ENCODE results near the gene METTL21A. TPM values are rescaled to one million over a fixed set of nuclear protein-coding genes. Genes with fewer than 3 reads are reported as not detected.

METTL21A gene
- total and polyA plus RNA-seq, 9 of the 15 experiments (the other 6 are each of a cell fraction or from before 2014, with no cell fraction given): 9.1 to 46.5 (median 37.4) TPM

- TF ChIP-seq, protein P1, sequence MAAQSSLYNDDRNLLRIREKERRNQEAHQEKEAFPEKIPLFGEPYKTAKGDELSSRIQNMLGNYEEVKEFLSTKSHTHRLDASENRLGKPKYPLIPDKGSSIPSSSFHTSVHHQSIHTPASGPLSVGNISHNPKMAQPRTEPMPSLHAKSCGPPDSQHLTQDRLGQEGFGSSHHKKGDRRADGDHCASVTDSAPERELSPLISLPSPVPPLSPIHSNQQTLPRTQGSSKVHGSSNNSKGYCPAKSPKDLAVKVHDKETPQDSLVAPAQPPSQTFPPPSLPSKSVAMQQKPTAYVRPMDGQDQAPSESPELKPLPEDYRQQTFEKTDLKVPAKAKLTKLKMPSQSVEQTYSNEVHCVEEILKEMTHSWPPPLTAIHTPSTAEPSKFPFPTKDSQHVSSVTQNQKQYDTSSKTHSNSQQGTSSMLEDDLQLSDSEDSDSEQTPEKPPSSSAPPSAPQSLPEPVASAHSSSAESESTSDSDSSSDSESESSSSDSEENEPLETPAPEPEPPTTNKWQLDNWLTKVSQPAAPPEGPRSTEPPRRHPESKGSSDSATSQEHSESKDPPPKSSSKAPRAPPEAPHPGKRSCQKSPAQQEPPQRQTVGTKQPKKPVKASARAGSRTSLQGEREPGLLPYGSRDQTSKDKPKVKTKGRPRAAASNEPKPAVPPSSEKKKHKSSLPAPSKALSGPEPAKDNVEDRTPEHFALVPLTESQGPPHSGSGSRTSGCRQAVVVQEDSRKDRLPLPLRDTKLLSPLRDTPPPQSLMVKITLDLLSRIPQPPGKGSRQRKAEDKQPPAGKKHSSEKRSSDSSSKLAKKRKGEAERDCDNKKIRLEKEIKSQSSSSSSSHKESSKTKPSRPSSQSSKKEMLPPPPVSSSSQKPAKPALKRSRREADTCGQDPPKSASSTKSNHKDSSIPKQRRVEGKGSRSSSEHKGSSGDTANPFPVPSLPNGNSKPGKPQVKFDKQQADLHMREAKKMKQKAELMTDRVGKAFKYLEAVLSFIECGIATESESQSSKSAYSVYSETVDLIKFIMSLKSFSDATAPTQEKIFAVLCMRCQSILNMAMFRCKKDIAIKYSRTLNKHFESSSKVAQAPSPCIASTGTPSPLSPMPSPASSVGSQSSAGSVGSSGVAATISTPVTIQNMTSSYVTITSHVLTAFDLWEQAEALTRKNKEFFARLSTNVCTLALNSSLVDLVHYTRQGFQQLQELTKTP (IDR thresholded peaks at IDR 0.05; ENCODE audit: low read depth in 1 of 2, partially characterized antibody in 2 of 2): peak in 1 of 2 experiments; percentile 29
- no peak for TF ChIP-seq CREB3 (tag; conservative IDR thresholded peaks at IDR 0.05; ENCODE audit: low read depth)
- TF ChIP-seq ZNF384 (IDR thresholded peaks at IDR 0.05; ENCODE audit: low read depth, low read length): no peak
- TF ChIP-seq ZNF134 (CRISPR knock-in tag; conservative IDR thresholded peaks at IDR 0.05): no peak
- TF ChIP-seq, protein P2, sequence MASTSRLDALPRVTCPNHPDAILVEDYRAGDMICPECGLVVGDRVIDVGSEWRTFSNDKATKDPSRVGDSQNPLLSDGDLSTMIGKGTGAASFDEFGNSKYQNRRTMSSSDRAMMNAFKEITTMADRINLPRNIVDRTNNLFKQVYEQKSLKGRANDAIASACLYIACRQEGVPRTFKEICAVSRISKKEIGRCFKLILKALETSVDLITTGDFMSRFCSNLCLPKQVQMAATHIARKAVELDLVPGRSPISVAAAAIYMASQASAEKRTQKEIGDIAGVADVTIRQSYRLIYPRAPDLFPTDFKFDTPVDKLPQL (IDR thresholded peaks at IDR 0.05; ENCODE audit: extremely low read depth, insufficient read length): no peak
- TF ChIP-seq NFE2 (IDR thresholded peaks at IDR 0.05; ENCODE audit: low read depth): peak; percentile 95
- TF ChIP-seq LEF1 (IDR thresholded peaks at IDR 0.05): 0 out of 2 replicates have a peak, but pooled peaks have one; percentile 43
- TF ChIP-seq RBM25 (IDR thresholded peaks at IDR 0.05; ENCODE audit: low read depth, low read length, severe bottlenecking): peak; percentile 50
- TF ChIP-seq ZBTB9 (CRISPR knock-in tag; IDR thresholded peaks at IDR 0.05): no peak
- peak; percentile 44; the same call in 1 of the 2 replicates for TF ChIP-seq MAFK (IDR thresholded peaks at IDR 0.05; ENCODE audit: low read length)
- no peak for TF ChIP-seq GMEB1 (CRISPR knock-in tag; IDR thresholded peaks at IDR 0.05)
- TF ChIP-seq PURB (CRISPR knock-in tag; IDR thresholded peaks at IDR 0.05; ENCODE audit: low read depth): no peak
- no peak for TF ChIP-seq NFATC3 (IDR thresholded peaks at IDR 0.05)
- TF ChIP-seq FOS (IDR thresholded peaks at IDR 0.05; ENCODE audit: extremely low read depth, insufficient read length): no peak
- no peak for TF ChIP-seq GTF2E2 (tag; IDR thresholded peaks at IDR 0.05)
- TF ChIP-seq TARDBP (IDR thresholded peaks at IDR 0.05): no peak
- no peak for TF ChIP-seq SMC3 (conservative IDR thresholded peaks at IDR 0.05; ENCODE audit: insufficient read depth, low read depth, low read length)
- peak; percentile 52 for TF ChIP-seq ARID1B (IDR thresholded peaks at IDR 0.05)
- no peak for TF ChIP-seq DIDO1 (tag; IDR thresholded peaks at IDR 0.05; ENCODE audit: low read depth)
- TF ChIP-seq TCF7L2 (IDR thresholded peaks at IDR 0.05; ENCODE audit: low read depth, low read length): no peak
These were observed 7.6 kb upstream of the METTL21A start (continued) for GRCh38 chr2:207632575-207633493.

Measured in K562 (cell line).